Adrenal gland (tissue), 5 donors: Measurements from ENCODE around the gene ARHGEF4.

Source experiments
- CTCF ChIP-seq, 6 experiments: fragments of 450-650 bp in 4 of 6; fragments of 200-600 bp in 2 of 6; sonication (generic) in 1 of 6; IDR thresholded peaks; 1 replicate in 5 of 6; 2 replicates in 1 of 6; pipeline versions ENCODE4 v1.5.1 to v1.8.0; 2016 to 2021; ENCODE audit warnings: antibody characterized with exemption in 6 of 6, mild to moderate bottlenecking in 2 of 6, moderate library complexity in 1 of 6
- POLR2A ChIP-seq, 2 donors: fragments of 450-650 bp; IDR thresholded peaks; one replicate each; pipeline ENCODE4 v1.6.1; 2017; ENCODE audit warnings: antibody characterized with exemption in 2 of 2, mild to moderate bottlenecking in 2 of 2, moderate library complexity in 1 of 2
- donor health status: DM: no; HTN: no; CAD: no.

DNA sequence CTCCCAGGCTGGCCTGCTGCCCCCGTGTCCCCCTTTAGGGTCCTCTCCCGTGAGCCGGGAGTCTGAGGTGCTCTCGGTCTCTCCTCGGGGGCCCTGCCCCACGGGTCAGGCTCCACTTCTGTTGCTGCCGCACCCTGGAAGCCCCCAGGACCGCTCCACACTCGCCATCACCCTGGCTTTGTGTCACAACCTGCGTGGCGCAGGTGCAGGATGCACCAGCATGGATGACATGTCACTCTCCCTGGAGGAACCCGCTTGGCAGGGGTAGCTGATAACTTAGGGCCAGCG, 10.8 kb upstream of the ARHGEF4 start:
- no peak for TF ChIP-seq POLR2A (IDR thresholded peaks at IDR 0.05)
- TF ChIP-seq CTCF (IDR thresholded peaks at IDR 0.05), result no peak
